HTERT RPE-1 (cell line): ENCODE results near the gene RPS2.
"Not testable (repeated sequence)": the region's sequence is repeated elsewhere in the genome, so short reads cannot be mapped to it uniquely, and the experiment has no call there.

Source experiments
- in situ Hi-C: fragments of 300-500 bp; cut with MboI; formaldehyde crosslinking; loops from 4 replicates; pipeline ENCODE4 v1.14.3; 2020; ENCODE audit warnings: low sequenced_read_pairs

Gene RPS2

GRCh38 chr16:1942810-1943726, 21.6 kb downstream of the RPS2 start, which contains the start of gene MSRB1:
Gene MSRB1, minus strand, starts transcription at chr16:1943199. Its CDS starts 43 bp downstream, at chr16:1943156.
- in situ Hi-C loops: no loop called here

GRCh38 chr16:1942047-1942809, 22.4 kb downstream of the RPS2 start:
- in situ Hi-C loops: no loop called here

GRCh38 chr16:1941162-1942046, 23.2 kb downstream of the RPS2 start:
- in situ Hi-C loops: no loop called here

- in situ Hi-C loops: no loop called here
Measured at GRCh38 chr16:1940273-1941161, 24.1 kb downstream of the RPS2 start.

GRCh38 chr16:1939833-1940232, 24.8 kb downstream of the RPS2 start:
- in situ Hi-C loops: not testable (repeated sequence)

GRCh38 chr16:1938910-1939309, 25.7 kb downstream of the RPS2 start:
- in situ Hi-C loops: no loop called here

GRCh38 chr16:1938316-1938715, 26.3 kb downstream of the RPS2 start:
- in situ Hi-C loops: no loop called here

GRCh38 chr16:1936945-1937479, 27.6 kb downstream of the RPS2 start:
- in situ Hi-C loops: no loop called here

- in situ Hi-C loops: no loop called here
Measured at GRCh38 chr16:1933097-1933661, 31.4 kb downstream of the RPS2 start.

GRCh38 chr16:1932050-1933028, 32.3 kb downstream of the RPS2 start:
- in situ Hi-C loops: no loop called here

- in situ Hi-C loops: no loop called here
Measured at GRCh38 chr16:1930338-1930720, 34.3 kb downstream of the RPS2 start.

- in situ Hi-C loops: no loop called here
Measured at GRCh38 chr16:1929578-1930337, 34.9 kb downstream of the RPS2 start.

GRCh38 chr16:1929105-1929504, 35.5 kb downstream of the RPS2 start:
- in situ Hi-C loops: no loop called here

- in situ Hi-C loops: no loop called here
Measured at GRCh38 chr16:1926271-1926670, 38.4 kb downstream of the RPS2 start.

GRCh38 chr16:1924095-1924494, 40.5 kb downstream of the RPS2 start:
- in situ Hi-C loops: no loop called here

GRCh38 chr16:1923299-1924034, 41.2 kb downstream of the RPS2 start:
- in situ Hi-C loops: no loop called here

- in situ Hi-C loops: no loop called here
Measured at GRCh38 chr16:1922357-1922756, 42.3 kb downstream of the RPS2 start.
